Measurements from ENCODE around the gene CCND2. TPM values are rescaled to one million over a fixed set of nuclear protein-coding genes. Genes with fewer than 3 reads are reported as not detected.

CCND2 gene
- total and polyA plus RNA-seq, 2 experiments from 2014 or later: 157 to 250 TPM

- DNase-seq (ENCODE audit: low spot score): no peak
- H3K4me3 ChIP-seq: no peak overlapping the region
- H3K79me2 ChIP-seq: no peaks in the 10 kb centered on the region
- no peaks in the 10 kb centered on the region for H3K9me3 ChIP-seq (ENCODE audit: low read depth)
- no peaks in the 10 kb centered on the region for H3K36me3 ChIP-seq (replicated peaks; ENCODE audit: insufficient read depth, low read depth)
- H3K9me2 ChIP-seq (replicated peaks; ENCODE audit: insufficient read depth): no peaks in the 10 kb centered on the region
- H3K27me3 ChIP-seq: no peaks in the 10 kb centered on the region
- WGBS (ENCODE audit: low lambda C conversion rate, missing lambda C conversion rate): 69% methylated on average over 9 of the region's 9 CpGs
- no peaks in the 10 kb centered on the region for H4K20me1 ChIP-seq (ENCODE audit: insufficient read depth, poor library complexity, severe bottlenecking)
- no peak overlapping the region for H3K27ac ChIP-seq
- no peak overlapping the region for H2AFZ ChIP-seq
- H3K4me2 ChIP-seq: no peak overlapping the region
- TF ChIP-seq EZH2 (IDR thresholded peaks at IDR 0.05; ENCODE audit: borderline replicate concordance) (no peak), EZH2phosphoT487 (IDR thresholded peaks at IDR 0.05; ENCODE audit: low read depth, severe bottlenecking, unreplicated experiment) (no peak), CTCF (IDR thresholded peaks at IDR 0.05; ENCODE audit: poor library complexity) (no peak)
- peaks cover 14% of the 10 kb centered on the region for H3K4me1 ChIP-seq (ENCODE audit: insufficient read depth)
Measured at GRCh38 chr12:4244868-4245267, 28.7 kb upstream of the CCND2 start.

- no peak overlapping the region for H3K4me2 ChIP-seq
- no peak overlapping the region for H3K27ac ChIP-seq
- H3K4me1 ChIP-seq (ENCODE audit: insufficient read depth): peaks cover 14% of the 10 kb centered on the region
- H4K20me1 ChIP-seq (ENCODE audit: insufficient read depth, poor library complexity, severe bottlenecking): no peaks in the 10 kb centered on the region
- H2AFZ ChIP-seq: no peak overlapping the region
- 94% methylated on average over 4 of the region's 4 CpGs for WGBS (ENCODE audit: low lambda C conversion rate, missing lambda C conversion rate)
- H3K79me2 ChIP-seq: no peaks in the 10 kb centered on the region
- H3K4me3 ChIP-seq: no peak overlapping the region
- no peaks in the 10 kb centered on the region for H3K9me3 ChIP-seq (ENCODE audit: low read depth)
- no peaks in the 10 kb centered on the region for H3K36me3 ChIP-seq (replicated peaks; ENCODE audit: insufficient read depth, low read depth)
- TF ChIP-seq EZH2 (IDR thresholded peaks at IDR 0.05; ENCODE audit: borderline replicate concordance) (no peak), CTCF (IDR thresholded peaks at IDR 0.05; ENCODE audit: poor library complexity) (no peak), EZH2phosphoT487 (IDR thresholded peaks at IDR 0.05; ENCODE audit: low read depth, severe bottlenecking, unreplicated experiment) (no peak)
- H3K27me3 ChIP-seq: no peaks in the 10 kb centered on the region
- no peaks in the 10 kb centered on the region for H3K9me2 ChIP-seq (replicated peaks; ENCODE audit: insufficient read depth)
- DNase-seq (ENCODE audit: low spot score): no peak
Measured at GRCh38 chr12:4245446-4245845, 28.1 kb upstream of the CCND2 start.

GRCh38 chr12:4246116-4246515 is 27.4 kb upstream of the CCND2 start:
- H4K20me1 ChIP-seq (ENCODE audit: insufficient read depth, poor library complexity, severe bottlenecking): no peaks in the 10 kb centered on the region
- no peak overlapping the region for H3K4me3 ChIP-seq
- H3K36me3 ChIP-seq (replicated peaks; ENCODE audit: insufficient read depth, low read depth): no peaks in the 10 kb centered on the region
- peak overlapping the region; percentile 24 for H3K27ac ChIP-seq
- H3K9me2 ChIP-seq (replicated peaks; ENCODE audit: insufficient read depth): no peaks in the 10 kb centered on the region
- no peaks in the 10 kb centered on the region for H3K27me3 ChIP-seq
- H3K9me3 ChIP-seq (ENCODE audit: low read depth): no peaks in the 10 kb centered on the region
- DNase-seq (ENCODE audit: low spot score): peak; percentile 25
- no peak overlapping the region for H2AFZ ChIP-seq
- 26% methylated on average over 5 of the region's 5 CpGs for WGBS (ENCODE audit: low lambda C conversion rate, missing lambda C conversion rate)
- H3K4me1 ChIP-seq (ENCODE audit: insufficient read depth): peaks cover 14% of the 10 kb centered on the region
- H3K4me2 ChIP-seq: peak overlapping the region; percentile 32
- H3K79me2 ChIP-seq: no peaks in the 10 kb centered on the region
- no peak for TF ChIP-seq EZH2phosphoT487 (IDR thresholded peaks at IDR 0.05; ENCODE audit: low read depth, severe bottlenecking, unreplicated experiment)

GRCh38 chr12:4250691-4251090 is 22.9 kb upstream of the CCND2 start:
- TF ChIP-seq CTCF (IDR thresholded peaks at IDR 0.05; ENCODE audit: poor library complexity) (no peak), EZH2phosphoT487 (IDR thresholded peaks at IDR 0.05; ENCODE audit: low read depth, severe bottlenecking, unreplicated experiment) (no peak), EZH2 (IDR thresholded peaks at IDR 0.05; ENCODE audit: borderline replicate concordance) (no peak)
- no peak overlapping the region for H2AFZ ChIP-seq
- no peak overlapping the region for H3K4me2 ChIP-seq
- H3K4me1 ChIP-seq (ENCODE audit: insufficient read depth): peaks cover 11% of the 10 kb centered on the region
- DNase-seq (ENCODE audit: low spot score): no peak
- no peaks in the 10 kb centered on the region for H3K27me3 ChIP-seq
- H3K36me3 ChIP-seq (replicated peaks; ENCODE audit: insufficient read depth, low read depth): no peaks in the 10 kb centered on the region
- H4K20me1 ChIP-seq (ENCODE audit: insufficient read depth, poor library complexity, severe bottlenecking): no peaks in the 10 kb centered on the region
- H3K27ac ChIP-seq: no peak overlapping the region
- no peaks in the 10 kb centered on the region for H3K9me3 ChIP-seq (ENCODE audit: low read depth)
- no peaks in the 10 kb centered on the region for H3K9me2 ChIP-seq (replicated peaks; ENCODE audit: insufficient read depth)
- H3K4me3 ChIP-seq: no peak overlapping the region
- WGBS (ENCODE audit: low lambda C conversion rate, missing lambda C conversion rate): 75% methylated on average over 8 of the region's 8 CpGs
- no peaks in the 10 kb centered on the region for H3K79me2 ChIP-seq

Measured in hepatocyte (in vitro differentiated cells).